ENCODE data around the gene PSORS1C1. TPM values are rescaled to one million over a fixed set of nuclear protein-coding genes. Genes with fewer than 3 reads are reported as not detected.

The PSORS1C1 gene
- total RNA-seq, 1 donor = 2.2 TPM

- peak overlapping the region; percentile 43 for H3K27ac ChIP-seq (ENCODE audit: low read depth, low read length)
- no peaks in the 10 kb centered on the region for H4K20me1 ChIP-seq (ENCODE audit: insufficient read depth, low read length)
- peak overlapping the region; percentile 64 for H3K4me2 ChIP-seq (ENCODE audit: insufficient read depth, low read length)
- peaks cover 16% of the 10 kb centered on the region for H3K27me3 ChIP-seq (ENCODE audit: insufficient read depth, low read length)
- no peak for TF ChIP-seq CTCF (IDR thresholded peaks at IDR 0.05; ENCODE audit: extremely low read depth, low read depth, low read length)
- H2AFZ ChIP-seq (ENCODE audit: low read length) = peak overlapping the region; percentile 49
- H3K79me2 ChIP-seq (ENCODE audit: insufficient read depth, low read length) = no peaks in the 10 kb centered on the region
- peak; percentile 52 for DNase-seq (ENCODE audit: insufficient read length, low spot score, missing footprints)
- H3K9me3 ChIP-seq (ENCODE audit: low read depth, low read length) = no peaks in the 10 kb centered on the region
- peak overlapping the region; percentile 51 for H3K4me3 ChIP-seq (ENCODE audit: insufficient read depth, low read length)
- H3K36me3 ChIP-seq (ENCODE audit: insufficient read depth, low read length) = no peaks in the 10 kb centered on the region
- H3K4me1 ChIP-seq (ENCODE audit: insufficient read depth, low read length) = peaks cover 18% of the 10 kb centered on the region
Measured at GRCh38 chr6:31114970-31115849, 610 bp downstream of the PSORS1C1 start.

- Histone ChIP-seq H3K27ac (ENCODE audit: low read depth, low read length) (no peak overlapping the region), H3K36me3 (ENCODE audit: insufficient read depth, low read length) (no peaks in the 10 kb centered on the region), H3K4me1 (ENCODE audit: insufficient read depth, low read length) (peaks cover 18% of the 10 kb centered on the region), H3K4me2 (ENCODE audit: insufficient read depth, low read length) (no peak overlapping the region), H3K27me3 (ENCODE audit: insufficient read depth, low read length) (peaks cover 8% of the 10 kb centered on the region), H4K20me1 (ENCODE audit: insufficient read depth, low read length) (no peaks in the 10 kb centered on the region), H2AFZ (ENCODE audit: low read length) (no peak overlapping the region), H3K9me3 (ENCODE audit: low read depth, low read length) (no peaks in the 10 kb centered on the region), H3K4me3 (ENCODE audit: insufficient read depth, low read length) (no peak overlapping the region), H3K79me2 (ENCODE audit: insufficient read depth, low read length) (no peaks in the 10 kb centered on the region)
- TF ChIP-seq CTCF (IDR thresholded peaks at IDR 0.05; ENCODE audit: extremely low read depth, low read depth, low read length) = no peak
- DNase-seq (ENCODE audit: insufficient read length, low spot score, missing footprints) = peak; percentile 38
Measured at GRCh38 chr6:31115941-31116560, 1.5 kb downstream of the PSORS1C1 start.

- no peaks in the 10 kb centered on the region for H4K20me1 ChIP-seq (ENCODE audit: insufficient read depth, low read length)
- H2AFZ ChIP-seq (ENCODE audit: low read length) = peak overlapping the region; percentile 62
- no peaks in the 10 kb centered on the region for H3K9me3 ChIP-seq (ENCODE audit: low read depth, low read length)
- no peaks in the 10 kb centered on the region for H3K36me3 ChIP-seq (ENCODE audit: insufficient read depth, low read length)
- H3K4me1 ChIP-seq (ENCODE audit: insufficient read depth, low read length) = peaks cover 18% of the 10 kb centered on the region
- DNase-seq (ENCODE audit: insufficient read length, low spot score, missing footprints) = peak; percentile 53
- H3K27me3 ChIP-seq (ENCODE audit: insufficient read depth, low read length) = peaks cover 3% of the 10 kb centered on the region
- TF ChIP-seq CTCF (IDR thresholded peaks at IDR 0.05; ENCODE audit: extremely low read depth, low read depth, low read length) = no peak
- peak overlapping the region; percentile 57 for H3K4me3 ChIP-seq (ENCODE audit: insufficient read depth, low read length)
- H3K79me2 ChIP-seq (ENCODE audit: insufficient read depth, low read length) = no peaks in the 10 kb centered on the region
- peak overlapping the region; percentile 73 for H3K4me2 ChIP-seq (ENCODE audit: insufficient read depth, low read length)
- H3K27ac ChIP-seq (ENCODE audit: low read depth, low read length) = no peak overlapping the region
Measured at GRCh38 chr6:31116661-31117385, 2.2 kb downstream of the PSORS1C1 start.
